Measurements from ENCODE around the gene PIK3AP1.
"Not testable (repeated sequence)": the region's sequence is repeated elsewhere in the genome, so short reads cannot be mapped to it uniquely, and the experiment has no call there.

- TF ChIP-seq, protein P1, sequence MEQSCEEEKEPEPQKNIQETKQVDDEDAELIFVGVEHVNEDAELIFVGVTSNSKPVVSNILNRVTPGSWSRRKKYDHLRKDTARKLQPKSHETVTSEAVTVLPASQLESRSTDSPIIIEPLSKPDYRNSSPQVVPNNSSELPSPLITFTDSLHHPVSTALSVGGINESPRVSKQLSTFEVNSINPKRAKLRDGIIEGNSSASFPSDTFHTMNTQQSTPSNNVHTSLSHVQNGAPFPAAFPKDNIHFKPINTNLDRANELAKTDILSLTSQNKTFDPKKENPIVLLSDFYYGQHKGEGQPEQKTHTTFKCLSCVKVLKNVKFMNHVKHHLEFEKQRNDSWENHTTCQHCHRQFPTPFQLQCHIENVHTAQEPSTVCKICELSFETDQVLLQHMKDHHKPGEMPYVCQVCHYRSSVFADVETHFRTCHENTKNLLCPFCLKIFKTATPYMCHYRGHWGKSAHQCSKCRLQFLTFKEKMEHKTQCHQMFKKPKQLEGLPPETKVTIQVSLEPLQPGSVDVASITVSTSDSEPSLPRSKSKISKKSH (CRISPR knock-in tag; IDR thresholded peaks at IDR 0.05; ENCODE audit: borderline replicate concordance): not testable (repeated sequence)
- TF ChIP-seq GABPA (IDR thresholded peaks at IDR 0.05; ENCODE audit: low read depth, low read length); GABPA (CRISPR knock-in tag; IDR thresholded peaks at IDR 0.05; ENCODE audit: low read depth); CTCF (CRISPR knock-in tag; IDR thresholded peaks at IDR 0.05); YY1 (IDR thresholded peaks at IDR 0.05; ENCODE audit: insufficient read depth, insufficient replicate concordance, low read depth, low read length); HCFC1 (IDR thresholded peaks at IDR 0.05; ENCODE audit: low read depth, low read length); ZKSCAN1 (IDR thresholded peaks at IDR 0.05; ENCODE audit: low read length); SMAD1 (CRISPR knock-in tag; IDR thresholded peaks at IDR 0.05; ENCODE audit: borderline replicate concordance, low read depth); CHD2 (IDR thresholded peaks at IDR 0.05; ENCODE audit: low read depth, low read length); MYC (CRISPR knock-in tag; IDR thresholded peaks at IDR 0.05; ENCODE audit: borderline replicate concordance); MAFF (IDR thresholded peaks at IDR 0.05; ENCODE audit: low read depth, low read length); POLR2AphosphoS5 (IDR thresholded peaks at IDR 0.05; ENCODE audit: low read depth, low read length); ZZZ3 (CRISPR knock-in tag; IDR thresholded peaks at IDR 0.05; ENCODE audit: borderline replicate concordance); ZBTB7A (CRISPR knock-in tag; IDR thresholded peaks at IDR 0.05): not testable (repeated sequence)
- TF ChIP-seq, protein P2, sequence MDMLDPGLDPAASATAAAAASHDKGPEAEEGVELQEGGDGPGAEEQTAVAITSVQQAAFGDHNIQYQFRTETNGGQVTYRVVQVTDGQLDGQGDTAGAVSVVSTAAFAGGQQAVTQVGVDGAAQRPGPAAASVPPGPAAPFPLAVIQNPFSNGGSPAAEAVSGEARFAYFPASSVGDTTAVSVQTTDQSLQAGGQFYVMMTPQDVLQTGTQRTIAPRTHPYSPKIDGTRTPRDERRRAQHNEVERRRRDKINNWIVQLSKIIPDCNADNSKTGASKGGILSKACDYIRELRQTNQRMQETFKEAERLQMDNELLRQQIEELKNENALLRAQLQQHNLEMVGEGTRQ (IDR thresholded peaks at IDR 0.05; ENCODE audit: low read depth, low read length): not testable (repeated sequence)
- TF ChIP-seq, protein P2 (CRISPR knock-in tag; IDR thresholded peaks at IDR 0.05; ENCODE audit: borderline replicate concordance): not testable (repeated sequence)
Measured at GRCh38 chr10:96545558-96545957, 174.8 kb downstream of the PIK3AP1 start.
